ENCODE data around the gene NPAS3.

GRCh38 chr14:33343016-33343415 lies 404.3 kb downstream of the NPAS3 start:
- no peak for TF ChIP-seq GATA2 (IDR thresholded peaks at IDR 0.05; ENCODE audit: low read depth, low read length)
- TF ChIP-seq GATA3 (IDR thresholded peaks at IDR 0.05; ENCODE audit: low read depth, low read length) = no peak
